Stimulated activated CD8-positive, alpha-beta memory T cell treated with anti-CD3 and anti-CD28 coated beads, Interleukin-4, amount 100 ng/mL, for 48 hours (primary cell): ENCODE measurements around the gene HRH3.

Experiments used
- DNase-seq: peaks from one replicate; pipeline ENCODE4 v3.0.0-alpha.2; 2020

HRH3 gene

GRCh38 chr20:62197311-62197710, 22.8 kb downstream of the HRH3 start:
- DNase-seq, result no peak

- DNase-seq, result no peak
Measured at GRCh38 chr20:62196286-62196685, 23.8 kb downstream of the HRH3 start.

DNA sequence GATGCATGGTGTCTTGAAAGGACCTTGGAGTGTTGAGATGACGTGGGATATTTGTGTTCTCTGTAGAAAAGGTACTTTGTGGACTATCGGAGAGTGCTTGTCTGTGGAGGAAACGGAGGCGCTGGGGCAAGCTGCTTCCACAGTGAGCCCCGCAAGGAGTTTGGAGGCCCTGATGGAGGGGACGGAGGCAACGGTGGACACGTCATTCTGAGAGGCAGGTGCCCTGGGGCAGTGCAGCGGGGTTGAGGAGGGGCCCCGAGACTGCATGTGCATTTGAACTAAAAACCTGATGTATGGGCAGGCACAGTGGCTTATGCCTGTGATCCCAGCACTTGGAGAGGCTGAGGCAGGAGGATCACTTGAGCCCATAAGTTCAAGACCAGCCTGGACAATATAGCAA, 24.3 kb downstream of the HRH3 start:
- DNase-seq, result no peak

GRCh38 chr20:62195075-62195405, 25.0 kb downstream of the HRH3 start:
- no peak for DNase-seq

DNA sequence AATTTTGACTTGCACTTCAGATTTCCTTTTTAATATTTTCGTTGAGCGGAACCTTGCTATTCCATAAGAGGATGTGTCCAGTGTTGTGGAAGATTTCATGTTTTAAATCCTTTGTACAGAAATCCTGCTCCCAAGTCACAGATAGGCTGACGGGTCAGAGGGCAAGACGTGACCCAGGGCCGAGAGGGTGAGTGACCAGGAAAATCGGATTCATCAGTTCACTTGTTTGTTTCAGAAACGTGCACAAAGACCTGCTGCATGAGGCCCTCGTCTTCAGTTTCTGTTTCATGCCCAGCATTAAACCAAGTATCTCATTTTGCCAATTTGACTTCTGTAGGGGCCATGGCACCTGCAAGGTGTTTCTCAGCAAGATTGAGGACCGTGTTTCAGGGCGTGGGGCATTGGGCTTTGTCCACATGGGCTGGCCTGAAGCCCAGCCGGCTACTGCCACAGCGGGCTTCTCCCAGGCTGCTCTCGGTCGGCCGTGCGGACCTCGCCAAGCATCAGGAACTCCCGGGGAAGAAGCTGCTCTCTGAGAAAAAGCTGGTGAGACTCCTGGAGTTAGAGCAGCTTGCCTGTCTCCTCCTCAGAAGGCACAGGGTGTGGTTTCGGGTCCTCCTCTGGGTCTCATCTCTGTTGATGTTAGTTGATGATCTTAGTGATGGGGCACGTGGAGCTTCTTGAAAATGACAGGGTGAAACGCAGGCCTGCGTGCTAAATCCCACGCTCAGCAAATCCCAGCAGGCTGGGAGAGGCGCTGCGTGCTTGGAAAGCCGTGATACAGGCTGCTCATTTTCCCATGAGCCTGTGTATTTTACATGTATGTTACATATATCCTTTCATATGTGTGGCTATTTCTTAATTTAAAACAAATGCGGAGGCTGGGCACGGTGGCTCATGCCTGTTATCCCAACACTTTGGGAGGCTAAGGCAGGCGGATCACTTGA, 26.7 kb downstream of the HRH3 start:
- DNase-seq, result no peak

DNA sequence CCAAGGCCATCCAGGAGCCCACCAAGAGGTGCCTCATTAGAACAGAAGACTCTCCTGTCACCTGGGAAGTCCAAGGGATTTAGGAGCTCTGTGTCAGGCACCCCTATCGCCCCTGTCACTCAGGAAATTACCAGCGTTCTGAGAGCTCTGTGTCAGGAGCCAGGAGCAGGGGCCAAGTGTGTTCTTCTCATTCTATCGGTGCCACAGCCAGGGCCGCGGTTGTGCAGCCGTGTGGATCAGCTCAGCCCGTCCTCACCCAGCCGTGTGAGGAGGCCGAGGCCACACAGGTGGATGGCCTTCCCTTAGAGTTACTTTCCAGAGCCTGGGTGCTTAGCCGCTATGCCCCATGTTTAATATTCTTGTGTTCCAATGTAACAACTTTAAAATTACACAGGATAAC, 27.4 kb downstream of the HRH3 start:
- DNase-seq, result no peak

DNA sequence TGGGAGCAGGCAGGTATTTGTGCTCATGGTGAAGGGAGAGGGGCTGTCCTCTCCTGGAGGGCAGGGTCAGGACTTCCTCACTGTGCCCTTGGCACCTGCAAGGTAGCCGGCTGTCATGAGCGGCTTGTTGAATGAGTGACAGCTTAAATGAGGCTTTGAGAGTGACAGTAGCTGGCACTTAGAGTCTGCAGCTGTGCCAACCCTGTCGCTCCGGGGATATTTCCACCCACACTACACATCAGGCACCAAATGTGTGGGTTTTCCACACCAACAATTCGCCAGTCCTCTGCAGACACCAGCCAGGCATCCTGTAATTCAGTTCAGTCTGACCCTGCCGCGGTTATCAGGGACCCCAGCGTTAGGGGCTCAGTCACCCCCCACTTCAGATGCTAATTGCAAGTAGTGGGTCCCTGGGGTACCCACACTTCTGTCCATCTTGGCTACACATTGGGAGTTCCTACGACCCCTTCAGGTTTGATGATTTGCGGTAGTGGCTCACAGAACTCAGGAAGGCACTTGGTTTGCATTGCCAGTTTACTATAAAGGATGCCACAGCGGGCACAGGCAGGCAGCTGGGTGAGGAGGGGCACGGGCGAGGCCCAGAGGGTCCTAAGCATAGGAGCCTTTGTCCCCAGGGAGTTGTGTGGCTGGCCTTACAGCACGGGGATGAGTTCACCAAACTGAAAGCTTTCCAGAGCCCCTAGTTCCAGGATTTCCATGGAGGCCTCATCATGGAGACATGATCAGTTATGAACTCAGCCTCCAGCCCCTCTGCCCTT, 28.1 kb downstream of the HRH3 start:
- DNase-seq, result no peak

DNA sequence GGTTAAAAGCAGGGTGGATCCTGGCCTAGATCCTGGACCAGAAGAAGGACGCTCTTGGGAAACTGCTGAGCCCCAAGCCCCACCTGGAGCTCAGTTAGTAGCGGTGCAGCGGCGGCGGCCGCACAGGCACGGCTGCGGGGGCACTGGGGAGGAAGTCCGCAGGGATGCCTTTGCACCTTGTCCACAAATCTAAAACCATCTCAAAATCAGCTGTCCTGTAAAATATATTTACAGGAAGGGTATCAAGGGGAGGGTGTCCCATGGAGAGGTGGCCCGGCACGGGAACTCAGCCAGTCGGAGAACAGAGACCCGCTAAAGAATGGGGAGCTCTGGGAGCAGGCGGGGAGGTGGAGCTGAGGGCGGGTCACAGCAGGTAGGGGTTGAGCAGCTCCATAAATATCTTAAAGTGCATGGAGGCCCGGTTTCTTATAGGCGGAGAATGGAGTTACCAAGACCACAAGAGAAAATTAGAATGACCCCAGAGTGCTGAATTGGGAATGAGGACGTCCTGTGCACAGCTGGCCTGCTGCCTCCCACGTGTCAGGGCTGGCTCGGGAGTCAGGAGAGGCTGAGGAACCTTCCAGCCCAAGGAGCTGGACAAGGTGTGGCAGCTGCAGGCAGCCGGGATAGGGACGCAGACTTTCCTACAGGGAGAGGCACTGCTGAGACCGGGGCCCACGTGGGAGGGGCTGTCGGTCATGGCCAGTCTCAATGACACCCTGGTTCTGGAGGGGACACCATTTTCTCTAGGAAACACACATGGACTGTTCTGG, 29.3 kb downstream of the HRH3 start:
- DNase-seq, result no peak

DNA sequence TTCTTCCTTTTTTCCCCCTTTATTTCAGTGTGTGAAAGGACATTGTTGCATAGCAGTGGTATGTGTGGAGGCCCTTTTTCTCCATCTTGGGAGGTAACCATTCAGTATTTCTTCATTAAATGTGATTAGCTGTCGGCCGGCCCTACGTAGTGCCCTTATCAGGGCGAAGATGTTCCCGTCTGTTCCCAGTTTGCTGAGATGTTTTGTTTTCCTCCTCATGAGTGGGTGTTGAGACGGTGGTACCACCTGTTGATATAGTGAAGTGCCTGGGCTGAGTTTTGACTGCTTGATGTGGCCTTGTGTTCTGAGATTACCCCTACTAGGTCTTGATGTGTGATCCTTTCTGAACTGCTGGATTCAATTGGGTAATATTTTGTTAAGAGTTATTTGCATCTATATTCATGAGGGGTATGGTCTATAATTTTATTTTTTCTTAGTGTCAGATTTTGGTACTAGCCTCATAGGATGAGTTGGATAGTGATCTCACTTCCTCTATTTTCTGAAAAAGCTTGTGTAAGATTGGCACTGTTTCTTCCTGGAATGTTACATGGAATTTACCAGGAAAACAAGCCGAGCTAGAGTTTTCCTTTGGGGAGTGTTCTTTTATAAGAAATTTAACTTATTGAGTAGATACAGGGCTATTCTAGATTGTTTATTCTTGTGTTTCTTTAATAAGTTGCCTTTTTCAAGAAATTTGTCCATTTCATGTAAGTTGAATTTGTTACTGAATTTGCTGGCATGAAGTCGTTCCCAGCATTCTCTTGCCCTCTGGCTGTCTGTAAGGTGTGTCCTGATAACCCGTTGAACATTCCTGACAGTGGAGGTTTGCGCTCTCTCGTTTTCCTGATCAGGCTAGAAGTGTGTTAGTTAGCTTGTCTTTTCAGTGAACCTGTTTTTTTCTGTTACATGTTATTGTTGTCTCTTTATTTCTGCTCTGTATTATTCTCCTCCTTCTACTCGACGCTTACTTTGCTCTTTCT, 32.9 kb downstream of the HRH3 start:
- DNase-seq, result no peak

DNA sequence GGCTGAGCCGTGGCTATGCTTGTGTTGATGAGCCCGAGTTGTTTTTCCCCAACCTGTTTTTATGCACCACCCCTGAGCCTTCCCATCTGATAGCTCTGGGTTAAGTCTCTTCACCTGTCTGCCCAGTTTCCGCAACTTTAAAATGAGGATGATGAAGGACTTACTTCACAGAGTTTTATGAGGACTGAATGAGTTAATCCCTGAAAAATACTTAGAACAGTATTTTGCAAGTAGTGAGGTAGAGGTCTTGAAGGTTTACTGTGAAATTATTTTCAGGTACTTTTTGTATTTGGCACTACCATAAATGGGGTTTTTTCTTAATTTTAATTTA, 34.0 kb downstream of the HRH3 start:
- no peak for DNase-seq

DNA sequence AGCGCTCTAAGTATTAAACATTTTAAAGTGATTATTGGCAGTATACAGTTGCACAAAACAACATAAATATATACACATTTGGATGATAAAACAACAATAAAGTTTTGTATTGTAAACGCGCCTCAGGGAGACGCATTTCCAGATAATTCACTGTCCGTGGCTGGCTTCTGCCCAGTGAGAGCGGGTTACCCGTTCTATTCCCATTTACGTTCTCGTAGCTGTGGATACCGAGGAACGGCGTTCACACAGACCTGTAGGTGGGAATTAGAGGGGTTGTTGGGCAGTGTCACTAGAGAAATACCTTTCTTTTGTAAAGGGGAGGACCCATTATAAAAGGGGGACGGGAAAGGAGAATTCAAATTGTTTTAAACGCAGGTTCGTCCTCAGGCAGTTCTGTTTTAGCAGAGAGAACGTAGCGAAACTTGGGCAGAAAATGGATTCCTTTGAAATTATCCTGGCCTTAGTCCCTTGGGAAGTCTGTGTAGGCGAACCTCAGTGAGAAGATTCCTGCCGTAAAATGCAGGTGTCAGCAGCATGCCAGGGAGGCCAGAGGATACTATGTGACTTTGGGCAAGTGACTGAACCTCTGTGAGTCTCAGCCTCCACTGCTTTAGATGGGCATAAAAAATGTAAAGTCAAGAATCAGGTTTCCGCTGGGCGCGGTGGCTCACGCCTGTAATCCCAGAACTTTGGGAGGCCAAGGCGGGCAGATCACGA, 36.5 kb downstream of the HRH3 start:
- no peak for DNase-seq

DNA sequence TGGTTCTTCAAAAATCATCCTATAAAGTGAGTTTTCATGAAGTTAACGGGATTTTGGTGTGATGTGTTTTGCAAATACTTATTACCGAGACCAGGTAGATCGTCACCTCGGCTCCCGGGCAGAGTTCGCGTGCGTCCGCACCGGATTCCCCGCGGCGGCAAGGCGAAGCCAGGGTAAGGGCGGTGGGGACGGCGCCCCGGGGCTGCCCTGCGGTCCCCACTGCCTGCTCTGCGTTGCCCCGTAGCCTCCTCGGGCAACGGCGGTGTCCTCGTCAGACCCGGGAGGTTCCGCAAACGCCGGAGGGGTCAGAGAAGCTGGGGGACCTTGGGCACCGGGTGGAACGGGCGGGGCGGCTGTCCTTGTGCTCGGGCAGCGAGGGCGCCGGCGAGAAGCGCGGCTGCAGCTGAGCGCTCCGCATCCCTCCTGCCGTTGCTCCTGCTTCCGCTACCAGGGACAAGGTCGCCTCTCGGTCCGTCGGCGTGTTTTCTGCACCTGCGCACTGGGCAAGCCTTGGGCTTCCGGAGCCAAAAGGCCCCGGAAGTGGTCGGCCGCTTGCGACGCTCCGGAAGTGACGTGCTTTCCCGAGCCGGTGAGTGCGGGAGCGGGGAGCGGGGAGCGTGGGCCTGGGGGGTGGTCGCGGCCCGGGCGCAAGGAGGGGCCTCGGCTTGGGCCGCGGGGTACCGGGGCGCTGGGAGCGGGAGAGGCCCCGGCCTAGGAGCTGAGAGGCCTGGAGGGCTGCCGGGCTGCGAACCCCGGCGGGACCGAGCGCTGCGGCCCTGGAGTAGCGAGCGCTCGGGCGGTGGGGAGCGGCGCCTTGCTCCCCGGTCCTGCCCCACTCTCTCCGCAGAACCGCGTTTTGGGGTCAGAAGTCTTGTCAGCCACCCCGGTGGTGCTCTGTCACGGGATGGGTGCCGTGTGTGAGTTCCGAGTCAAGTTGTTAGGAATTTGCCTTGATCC, 37.3 kb downstream of the HRH3 start, which contains the start of gene MTG2:
TSS of gene MTG2 (plus strand) at position 560 of the 957 bp plus-strand sequence. CDS start 10,393 bp downstream, outside the sequence.
- DNase-seq, result peak; percentile 95

- DNase-seq, result no peak
Measured at GRCh38 chr20:62181808-62182207, 38.3 kb downstream of the HRH3 start.

DNA sequence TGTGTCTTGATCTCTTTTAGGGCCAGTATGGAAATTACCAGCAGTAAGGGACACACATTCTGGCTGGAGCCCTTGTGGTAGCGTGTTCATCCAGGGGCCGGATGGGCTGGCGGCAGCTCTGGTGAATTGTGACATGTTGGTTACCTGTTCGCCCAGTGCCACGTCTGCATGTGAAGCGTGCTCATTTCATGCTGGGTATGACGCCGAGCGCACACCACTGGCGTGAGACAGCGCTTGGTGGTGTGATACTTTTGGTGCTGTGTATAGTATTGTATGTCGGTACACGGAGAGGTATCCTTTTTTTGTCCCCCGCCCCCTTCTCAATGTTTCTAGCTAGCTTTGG, 40.9 kb downstream of the HRH3 start:
- no peak for DNase-seq

DNA sequence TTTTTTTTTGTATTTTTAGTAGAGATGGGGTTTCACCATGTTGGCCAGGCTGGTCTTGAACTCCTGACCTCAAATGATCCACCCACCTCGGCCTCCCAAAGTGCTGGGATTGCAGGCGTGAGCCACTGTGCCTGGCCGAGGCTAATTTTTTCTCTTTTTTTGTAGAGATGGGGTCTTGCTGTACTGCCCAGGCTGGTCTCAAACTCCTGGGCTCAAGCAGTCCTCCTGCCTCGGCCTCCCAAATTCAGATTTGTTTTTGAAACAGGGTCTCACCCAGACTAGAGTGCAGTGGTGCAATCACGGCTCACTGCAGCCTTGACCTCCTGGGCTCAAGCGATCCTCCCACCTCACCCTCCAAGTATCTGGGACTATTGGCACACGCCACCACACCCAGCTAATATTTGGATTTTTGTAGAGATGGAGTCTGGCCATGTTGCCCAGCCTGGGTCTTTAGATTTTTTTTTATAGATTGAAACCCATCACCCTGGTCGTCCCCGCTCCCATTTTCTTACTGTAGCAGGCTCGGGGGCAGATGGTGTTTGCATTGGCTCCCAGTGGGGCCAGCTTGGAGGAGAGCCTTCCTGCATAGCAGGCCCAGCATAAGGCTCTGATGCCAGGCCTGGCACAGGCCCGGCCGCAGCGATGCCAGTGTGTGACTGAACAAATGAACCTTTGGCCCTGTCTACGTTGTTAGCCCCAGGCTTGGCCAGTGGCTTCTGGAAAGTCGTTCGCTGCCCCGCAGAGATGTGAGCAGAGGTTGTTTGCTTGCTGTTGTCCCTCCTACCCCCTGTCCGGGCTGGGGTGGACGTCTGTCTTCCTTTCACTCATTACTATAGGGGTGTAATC, 41.5 kb downstream of the HRH3 start:
- DNase-seq, result no peak

GRCh38 chr20:62177307-62177706, 42.8 kb downstream of the HRH3 start:
- no peak for DNase-seq

GRCh38 chr20:62176866-62177265, 43.2 kb downstream of the HRH3 start:
- DNase-seq, result no peak

DNA sequence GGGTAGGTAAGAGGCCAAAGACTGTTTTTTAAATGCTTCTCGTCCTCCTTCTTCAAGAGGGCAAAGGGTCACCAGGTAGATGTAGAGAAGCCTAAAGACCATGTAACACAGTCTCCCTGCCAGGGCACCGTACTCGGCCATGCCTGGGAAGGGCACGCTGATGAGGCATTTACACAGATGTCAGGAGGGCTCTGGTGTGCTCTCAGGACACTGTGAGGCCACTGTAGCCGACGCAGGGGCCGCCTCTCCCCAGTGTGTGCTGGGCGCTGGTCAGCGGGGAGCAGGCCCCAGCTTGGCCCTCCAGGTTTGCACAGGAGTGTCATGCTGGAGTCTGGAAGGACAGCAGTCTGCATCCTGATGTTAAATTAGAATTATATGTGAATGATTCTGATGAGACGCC, 44.4 kb downstream of the HRH3 start:
- no peak for DNase-seq

DNA sequence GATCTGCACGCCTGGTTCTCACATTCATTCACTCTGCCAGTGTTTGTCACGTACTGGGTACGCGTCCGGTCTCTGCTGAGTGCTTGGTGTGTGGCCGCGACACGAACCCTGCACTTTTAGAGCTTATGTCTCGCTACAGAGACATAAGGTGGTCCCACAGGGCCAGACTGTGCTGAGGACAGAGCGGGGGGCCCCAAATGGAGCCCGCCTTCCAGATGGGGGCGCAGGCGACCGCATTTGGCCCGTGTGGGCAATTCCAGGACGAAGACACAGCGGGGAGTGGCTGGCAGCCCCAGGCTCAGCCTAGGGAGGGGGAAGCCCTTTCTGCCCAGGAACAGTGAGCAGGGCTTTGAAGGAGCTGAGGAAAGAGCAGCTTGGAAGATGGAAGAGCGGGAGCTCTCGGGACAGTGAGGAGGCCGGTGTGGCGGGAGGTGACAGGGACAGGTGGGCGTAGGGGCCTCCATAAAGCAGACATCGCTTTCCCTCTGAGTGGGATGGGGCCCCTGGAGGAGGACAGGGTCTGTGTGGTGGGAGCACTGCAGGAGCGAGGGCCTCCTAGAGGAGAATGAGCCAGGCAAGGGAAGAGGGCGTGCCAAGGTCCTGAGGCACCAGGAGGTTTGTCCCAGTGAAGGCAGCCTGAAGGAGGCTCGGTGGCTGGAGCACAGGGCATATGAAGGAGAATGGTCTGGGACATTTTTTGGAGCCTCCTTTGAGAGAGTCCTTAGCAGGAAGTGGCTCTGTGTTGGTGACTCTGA, 45.0 kb downstream of the HRH3 start:
- DNase-seq, result no peak
